GM19023 (cell line): ENCODE data around the gene DGKG.

Experiments
- ATAC-seq: cut with Tn5 transposase; IDR thresholded peaks from one replicate; pipeline ENCODE4 v1.9.1; 2021; ENCODE audit warnings: mild to moderate bottlenecking, moderate library complexity; ENCODE audit not compliant: unreplicated experiment

DGKG gene

GRCh38 chr3:186247821-186248814, 113.9 kb downstream of the DGKG start:
- no peak for ATAC-seq

GRCh38 chr3:186246941-186247340, 115.1 kb downstream of the DGKG start:
- no peak for ATAC-seq

- ATAC-seq: no peak
Observed at GRCh38 chr3:186244016-186244415, 118.0 kb downstream of the DGKG start.

GRCh38 chr3:186241910-186242821, 119.9 kb downstream of the DGKG start:
- ATAC-seq: peak; percentile 73

GRCh38 chr3:186239321-186239720, 122.7 kb downstream of the DGKG start:
- no peak for ATAC-seq

- ATAC-seq: no peak
Observed at GRCh38 chr3:186237915-186238314, 124.1 kb downstream of the DGKG start.

GRCh38 chr3:186236357-186237020, 125.5 kb downstream of the DGKG start:
- ATAC-seq: no peak

- ATAC-seq: peak; percentile 84
Observed at GRCh38 chr3:186235554-186235953, 126.5 kb downstream of the DGKG start.

- ATAC-seq: no peak
Observed at GRCh38 chr3:186234152-186234551, 127.9 kb downstream of the DGKG start.

GRCh38 chr3:186226482-186226881, 135.6 kb downstream of the DGKG start:
- no peak for ATAC-seq

GRCh38 chr3:186225603-186226002, 136.4 kb downstream of the DGKG start:
- ATAC-seq: peak; percentile 74

- ATAC-seq: no peak
Observed at GRCh38 chr3:186224041-186224610, 137.9 kb downstream of the DGKG start.

- no peak for ATAC-seq
Observed at GRCh38 chr3:186223476-186223875, 138.6 kb downstream of the DGKG start.

- ATAC-seq: no peak
Observed at GRCh38 chr3:186221760-186222378, 140.2 kb downstream of the DGKG start.

- no peak for ATAC-seq
Observed at GRCh38 chr3:186220911-186221645, 141.0 kb downstream of the DGKG start.

- no peak for ATAC-seq
Observed at GRCh38 chr3:186220365-186220764, 141.7 kb downstream of the DGKG start.

GRCh38 chr3:186219211-186219638, 142.8 kb downstream of the DGKG start:
- ATAC-seq: no peak

- ATAC-seq: no peak
Observed at GRCh38 chr3:186218421-186218820, 143.6 kb downstream of the DGKG start.

GRCh38 chr3:186217820-186218164, 144.2 kb downstream of the DGKG start:
- ATAC-seq: peak; percentile 83
